GM08714 (cell line): ENCODE results near the gene NPLOC4.

Experiments
- H3K4me3 ChIP-seq: fragments of 200-500 bp; sonication (Bioruptor generic); 2 replicates; pipeline ENCODE4 v1.5.1; 2014; ENCODE audit warnings: mild to moderate bottlenecking, low read length, inconsistent platforms
- ZNF274 ChIP-seq: IDR thresholded peaks from 2 replicates; pipeline ENCODE4 v1.6.1; 2012; ENCODE audit warnings: mild to moderate bottlenecking, low read depth, low read length

Gene NPLOC4

GRCh38 chr17:81577278-81578000 is 59.5 kb downstream of the NPLOC4 start:
- no peak overlapping the region for H3K4me3 ChIP-seq
- no peak for TF ChIP-seq ZNF274

- H3K4me3 ChIP-seq = no peak overlapping the region
- no peak for TF ChIP-seq ZNF274
These were observed 60.2 kb downstream of the NPLOC4 start for GRCh38 chr17:81576621-81577277.

GRCh38 chr17:81575836-81576235 is 61.1 kb downstream of the NPLOC4 start:
- H3K4me3 ChIP-seq = no peak overlapping the region
- TF ChIP-seq ZNF274 = no peak

DNA sequence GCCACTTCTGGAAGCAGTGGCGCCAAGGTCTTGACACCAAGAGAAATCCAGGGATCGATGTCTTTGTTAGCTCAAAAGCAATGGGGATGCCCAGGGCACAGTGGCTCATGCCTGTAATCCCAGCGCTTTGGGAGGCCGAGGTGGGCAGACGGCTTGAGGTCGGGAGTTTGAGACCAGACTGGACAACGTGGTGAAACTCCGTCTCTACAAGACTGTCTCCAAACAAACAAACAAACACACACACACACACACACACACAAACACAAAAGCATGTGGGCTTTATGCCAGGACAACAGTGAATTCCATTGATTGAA is 62.3 kb downstream of the NPLOC4 start:
- no peak overlapping the region for H3K4me3 ChIP-seq
- TF ChIP-seq ZNF274 = no peak

DNA sequence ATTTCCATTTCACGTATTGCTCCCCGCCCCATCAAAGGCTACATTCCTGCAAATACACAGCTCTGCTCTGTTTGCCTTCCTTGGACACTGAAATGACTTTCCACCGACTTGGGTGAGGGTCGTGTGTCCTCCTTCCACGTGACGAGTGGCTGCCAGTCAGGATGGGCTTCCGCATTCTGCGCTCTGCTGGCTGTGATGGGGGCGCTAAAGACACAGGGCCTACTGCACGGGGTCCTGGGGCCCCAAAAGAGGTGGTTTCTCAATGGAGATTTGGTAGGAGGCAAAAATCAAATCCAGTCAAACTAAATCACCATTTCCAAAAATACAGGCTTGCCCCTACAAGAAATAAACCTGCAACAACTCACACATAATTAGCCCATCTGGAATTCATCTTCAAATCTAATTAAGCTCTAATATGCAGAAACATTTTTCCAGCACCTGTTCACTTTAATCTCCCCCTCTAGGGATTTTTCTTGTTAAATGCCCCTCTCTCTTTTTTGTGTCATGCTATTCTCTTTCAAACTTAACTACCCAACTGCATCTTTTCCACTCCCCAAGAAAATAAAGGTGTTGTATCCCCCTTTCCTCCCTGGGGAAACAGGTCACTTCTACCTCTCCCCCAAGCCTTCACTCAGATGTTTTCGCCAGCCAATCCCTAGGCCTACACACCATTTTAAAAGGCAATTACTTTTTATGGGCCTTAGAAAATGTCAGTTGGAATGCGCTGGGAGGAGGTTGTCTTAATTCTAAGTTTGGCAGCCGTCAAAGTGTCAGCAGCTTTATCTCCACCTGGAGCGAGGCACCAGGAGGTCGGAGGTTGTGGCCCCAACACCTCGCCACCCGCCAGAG is 62.9 kb downstream of the NPLOC4 start:
- no peak for TF ChIP-seq ZNF274
- H3K4me3 ChIP-seq = no peak overlapping the region

DNA sequence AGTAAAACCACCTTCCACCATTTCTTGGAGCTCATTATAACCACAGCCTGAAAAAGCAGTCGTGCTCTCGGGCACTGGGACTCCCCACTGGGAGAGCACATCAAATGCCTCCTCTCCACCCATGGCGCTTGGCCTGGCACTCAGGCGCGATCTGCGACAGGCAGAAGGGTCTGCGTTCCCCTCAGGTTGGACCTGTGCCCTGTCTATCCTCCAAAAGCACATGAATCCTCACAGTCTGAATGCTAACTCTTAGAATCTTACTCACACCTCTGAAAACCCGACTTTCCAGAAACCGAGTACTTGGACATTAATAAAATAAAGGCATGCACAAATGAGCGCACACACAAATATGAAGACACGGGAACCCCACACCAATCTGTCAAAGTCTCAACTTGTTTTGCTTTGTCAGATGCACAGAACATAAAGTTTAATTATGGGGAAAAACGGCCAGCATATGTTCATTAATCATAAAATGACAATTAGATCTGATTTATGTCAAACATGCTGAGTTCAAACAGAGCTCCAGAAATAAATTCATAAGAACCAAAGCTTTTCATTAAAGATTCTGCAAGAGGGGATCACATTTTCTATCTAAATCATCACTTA is 64.2 kb downstream of the NPLOC4 start:
- H3K4me3 ChIP-seq = no peak overlapping the region
- TF ChIP-seq ZNF274 = no peak

- H3K4me3 ChIP-seq = no peak overlapping the region
- no peak for TF ChIP-seq ZNF274
These were observed 65.9 kb downstream of the NPLOC4 start for GRCh38 chr17:81570964-81571363.

DNA sequence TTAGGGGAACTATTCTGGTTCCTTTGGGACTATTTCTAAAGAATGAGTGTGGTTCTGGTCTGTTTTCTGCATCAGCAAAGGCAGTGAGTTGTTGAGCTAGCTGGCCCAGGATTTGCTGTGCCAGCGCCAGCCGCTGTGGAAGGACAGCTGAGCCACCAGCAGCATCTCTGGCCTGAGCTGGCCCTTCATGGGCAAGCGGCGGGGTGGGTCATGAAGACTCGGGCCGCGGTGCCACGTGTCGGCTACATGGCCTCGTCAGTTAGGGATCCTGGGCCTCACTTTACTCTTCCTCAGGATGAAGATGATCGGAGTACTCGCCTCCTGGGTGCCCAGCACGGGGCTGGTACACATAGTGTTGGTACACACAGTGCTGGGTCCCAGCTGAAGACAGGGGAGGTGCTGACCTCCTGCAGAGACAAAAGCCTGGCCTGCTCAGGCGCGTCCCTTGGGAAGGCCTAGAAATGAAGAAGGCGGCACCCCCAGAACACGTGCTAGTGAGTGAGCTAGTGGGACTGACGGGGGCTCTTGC is 66.9 kb downstream of the NPLOC4 start:
- H3K4me3 ChIP-seq = no peak overlapping the region
- no peak for TF ChIP-seq ZNF274

DNA sequence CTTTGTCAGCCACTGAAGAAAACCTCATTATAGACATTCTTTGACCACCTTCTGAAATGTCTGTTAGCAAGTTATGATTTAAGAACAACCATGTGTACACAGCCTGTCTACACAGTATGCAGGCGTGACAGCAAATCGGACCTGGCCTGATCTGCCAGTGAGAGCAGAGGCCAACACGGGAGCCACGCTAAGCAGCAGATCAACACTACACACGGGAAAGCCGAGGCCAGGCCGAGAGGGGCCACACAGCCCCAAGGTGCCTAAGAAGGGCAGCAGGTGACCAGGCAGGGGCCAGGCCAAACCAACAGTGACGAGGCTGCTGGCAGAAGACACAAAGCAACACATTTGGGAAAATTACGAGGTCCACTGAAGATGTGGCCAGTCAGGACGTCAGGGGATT is 68.5 kb downstream of the NPLOC4 start:
- H3K4me3 ChIP-seq = no peak overlapping the region
- no peak for TF ChIP-seq ZNF274

DNA sequence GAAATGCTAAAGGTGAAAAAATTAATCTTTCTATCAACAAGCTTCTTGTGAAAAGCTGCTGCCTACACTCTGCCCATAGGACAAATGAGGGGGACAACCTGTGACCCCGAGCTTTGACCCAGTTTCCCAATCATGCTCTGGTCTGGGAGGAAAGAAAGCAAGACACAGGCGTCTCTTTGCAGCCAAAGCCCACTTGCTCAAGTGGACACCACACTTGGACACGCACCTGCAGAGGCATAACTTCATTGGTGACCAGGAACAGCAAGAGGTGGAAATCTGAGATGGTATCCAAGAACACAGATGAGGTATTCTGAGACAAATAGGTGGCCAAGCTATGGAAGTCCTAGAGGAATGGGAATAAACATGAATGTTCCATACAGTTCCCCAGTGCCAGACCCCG is 69.7 kb downstream of the NPLOC4 start:
- H3K4me3 ChIP-seq = no peak overlapping the region
- no peak for TF ChIP-seq ZNF274

GRCh38 chr17:81566461-81567126 is 70.3 kb downstream of the NPLOC4 start:
- TF ChIP-seq ZNF274 = no peak

DNA sequence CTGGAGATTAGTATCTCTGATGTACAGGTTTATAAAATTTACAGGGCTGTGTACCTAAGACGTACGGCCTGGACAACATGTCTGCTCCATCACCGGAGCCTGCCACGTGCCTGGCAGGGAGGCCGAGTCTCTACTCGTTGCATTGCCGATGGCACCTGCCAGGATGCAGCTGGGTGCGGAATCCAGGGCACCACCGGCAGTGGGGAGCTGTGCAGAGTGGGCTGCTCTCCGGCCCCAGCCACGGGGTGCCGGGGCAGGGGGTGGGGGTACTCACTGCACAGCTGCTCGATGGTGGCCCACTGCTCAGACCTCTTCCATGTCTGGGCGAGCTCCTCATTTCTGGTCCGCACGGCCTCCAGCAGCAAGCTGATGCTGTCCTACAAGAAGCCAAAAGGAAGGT is 71.7 kb downstream of the NPLOC4 start:
- H3K4me3 ChIP-seq = no peak overlapping the region
- TF ChIP-seq ZNF274 = no peak

More at GRCh38 chr17:81566461-81567126, 70.3 kb downstream of the NPLOC4 start:
- H3K4me3 ChIP-seq = no peak overlapping the region

- no peak for TF ChIP-seq ZNF274
- no peak overlapping the region for H3K4me3 ChIP-seq
These were observed 72.1 kb downstream of the NPLOC4 start for GRCh38 chr17:81564778-81565177.
